LHCN-M2 (cell line): Measurements from ENCODE around the gene C2orf72. TPM values are rescaled to one million over a fixed set of nuclear protein-coding genes. Genes with fewer than 3 reads are reported as not detected.
"Not testable (repeated sequence)": the region's sequence is repeated elsewhere in the genome, so short reads cannot be mapped to it uniquely, and the experiment has no call there.

ENCODE experiments used
- DNase-seq: peaks from one replicate; pipeline ENCODE4 v3.0.0-alpha.2; 2012; ENCODE audit warnings: low read depth
- total RNA-seq: library from RNA; depleted of rRNA; stranded (reverse); fragments of >200 nt; gene quantifications from 2 replicates; pipeline ENCODE4 v1.2.3, GENCODE V29; 2014

C2orf72 gene
- total RNA-seq, 1 experiment from 2014 or later, result 0.06 TPM

DNA sequence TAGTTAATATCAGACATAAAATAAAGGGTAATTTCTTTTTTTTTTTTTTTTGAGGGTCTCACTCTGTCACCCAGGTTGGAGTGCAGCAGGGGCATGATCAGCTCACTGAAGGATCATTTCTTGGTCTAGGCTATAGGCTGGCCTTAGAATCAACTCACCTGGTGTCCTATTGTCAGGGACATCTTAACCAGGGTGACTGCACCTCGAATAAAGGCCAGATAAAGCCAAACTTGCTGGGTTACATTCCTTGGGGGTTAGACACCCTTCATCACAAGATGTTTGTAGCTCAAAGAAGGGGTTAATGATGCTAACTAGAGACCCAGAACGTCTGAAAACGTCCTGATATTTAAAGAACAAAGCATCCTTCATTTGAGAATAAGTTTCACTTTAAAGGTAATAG is 23.5 kb upstream of the C2orf72 start:
- DNase-seq, result no peak

GRCh38 chr2:231015478-231015877 is 21.8 kb upstream of the C2orf72 start:
- DNase-seq, result no peak

- no peak for DNase-seq
Observed at GRCh38 chr2:231015926-231016325, 21.4 kb upstream of the C2orf72 start.

- peak; percentile 32 for DNase-seq
Observed at GRCh38 chr2:231016566-231017230, 20.6 kb upstream of the C2orf72 start.

GRCh38 chr2:231017231-231017598 is 20.1 kb upstream of the C2orf72 start:
- DNase-seq, result peak; percentile 32

- no peak for DNase-seq
Observed at GRCh38 chr2:231018184-231018583, 19.1 kb upstream of the C2orf72 start.

- DNase-seq, result not testable (repeated sequence)
Observed at GRCh38 chr2:231025059-231025458, 12.3 kb upstream of the C2orf72 start.

DNA sequence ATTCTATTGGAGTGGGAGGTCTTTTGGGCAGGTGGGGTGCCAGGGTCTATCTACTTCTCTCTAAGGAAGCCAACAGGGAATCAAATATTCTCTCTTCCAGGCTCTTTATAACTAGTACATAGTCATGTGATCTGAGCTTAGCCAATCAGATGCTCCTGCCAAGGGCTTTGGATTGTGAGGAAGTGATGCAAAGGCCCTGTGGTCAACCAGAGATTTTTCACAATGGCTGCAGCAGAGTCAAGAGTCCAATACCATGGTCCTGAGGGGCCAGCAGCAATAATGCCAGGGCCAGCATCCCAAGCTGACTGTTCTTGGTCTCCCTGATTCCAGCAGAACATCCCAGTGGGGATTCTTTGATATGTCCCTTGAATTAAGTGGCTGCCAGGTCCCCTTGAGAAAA is 8.4 kb upstream of the C2orf72 start:
- DNase-seq, result no peak

GRCh38 chr2:231029563-231029962 is 7.8 kb upstream of the C2orf72 start:
- DNase-seq, result no peak

DNA sequence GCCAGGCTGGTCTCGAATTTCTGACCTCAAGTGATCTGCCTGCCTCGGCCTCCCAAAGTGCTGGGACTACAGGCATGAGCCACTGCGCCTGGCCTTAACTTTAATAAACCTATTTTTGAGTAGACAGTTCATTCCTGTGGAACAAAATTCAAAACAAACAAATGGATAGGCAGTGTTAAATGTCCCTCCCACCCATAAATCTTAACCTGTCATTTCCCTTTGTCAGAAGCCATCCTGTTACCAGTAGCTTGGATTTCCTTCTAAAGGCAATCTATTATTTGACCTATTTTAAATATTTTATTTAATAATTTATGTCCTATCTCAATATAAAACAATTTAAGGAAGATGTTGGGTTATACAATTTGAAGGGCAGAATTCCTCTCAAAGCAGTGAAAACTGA is 6.6 kb upstream of the C2orf72 start:
- no peak for DNase-seq

DNA sequence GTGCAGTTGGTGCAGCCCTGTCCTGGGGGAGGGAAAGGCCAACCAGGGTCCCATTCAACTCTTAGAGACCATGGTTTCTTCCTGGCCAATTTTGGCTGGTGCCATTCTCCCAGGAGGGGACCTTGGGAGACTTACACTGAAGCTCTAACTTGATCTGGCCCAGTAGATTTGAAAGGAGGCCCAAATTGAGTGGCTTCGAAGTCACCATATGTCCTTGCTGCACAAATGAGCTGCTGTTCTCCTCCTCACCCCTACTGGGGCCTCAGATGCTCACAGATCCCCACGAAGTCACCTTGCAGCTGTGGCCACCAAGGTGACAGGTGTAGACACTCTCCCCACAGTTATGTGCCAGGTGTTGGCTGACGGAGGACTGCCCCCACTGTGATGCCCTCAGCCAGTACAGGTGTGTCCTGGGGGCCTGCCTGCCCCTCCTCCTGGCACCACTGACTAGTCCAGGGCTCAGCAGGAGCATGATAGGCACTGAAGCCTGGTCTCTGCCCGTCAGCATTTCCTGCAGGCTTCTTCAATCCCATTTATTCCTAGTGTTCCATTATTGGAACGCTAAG is 4.7 kb upstream of the C2orf72 start:
- DNase-seq, result no peak

- DNase-seq, result no peak
Observed at GRCh38 chr2:231033147-231034132, 3.9 kb upstream of the C2orf72 start.

- DNase-seq, result no peak
Observed at GRCh38 chr2:231034291-231034882, 2.9 kb upstream of the C2orf72 start.

DNA sequence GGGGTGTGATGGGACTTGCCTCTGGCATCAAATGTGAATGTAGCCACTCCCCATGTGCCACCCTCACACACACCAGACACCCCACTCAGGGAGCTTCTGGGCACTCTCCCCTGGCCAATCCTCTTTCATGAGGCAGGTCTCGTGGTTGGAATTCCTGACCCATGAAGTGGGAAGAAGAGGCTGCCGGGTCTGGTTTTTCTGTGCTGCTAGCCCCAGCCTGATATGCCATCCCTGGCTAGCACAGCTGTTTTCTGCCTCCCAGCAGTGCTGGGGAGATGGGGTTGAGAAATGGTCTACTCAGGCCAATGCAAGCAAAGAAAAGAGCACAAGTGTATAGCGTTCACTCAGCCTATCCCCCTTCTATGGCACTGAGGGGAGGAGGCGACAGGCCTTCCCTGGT is 1.2 kb upstream of the C2orf72 start:
- no peak for DNase-seq

DNA sequence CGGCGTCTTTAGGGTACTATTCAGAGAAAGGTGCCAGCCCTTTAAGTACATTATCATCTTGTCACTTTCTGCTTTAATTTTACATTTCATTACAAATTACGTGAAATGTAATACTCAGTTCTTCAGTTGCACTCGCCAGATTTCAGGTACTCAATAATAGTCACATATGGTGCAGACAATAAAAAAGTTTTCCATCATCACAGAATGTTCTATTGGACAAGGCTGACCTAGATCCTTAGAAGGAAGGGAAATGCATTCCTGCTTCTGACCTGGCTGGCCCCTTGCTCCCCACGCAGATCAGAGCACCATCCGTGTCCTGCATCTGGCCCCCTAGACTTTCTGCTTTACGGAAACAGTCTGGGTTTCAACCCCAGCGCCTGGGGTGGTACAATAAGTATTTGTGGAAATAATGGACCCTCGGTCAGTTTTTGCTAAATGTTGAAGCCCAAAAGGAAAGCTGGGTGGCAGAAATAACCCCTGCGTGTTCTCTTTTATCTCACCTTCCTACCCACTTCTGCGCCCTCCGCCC is 681 bp upstream of the C2orf72 start:
- no peak for DNase-seq

- no peak for DNase-seq
Observed at GRCh38 chr2:231037731-231038482, 584 bp downstream of the C2orf72 start.

- DNase-seq, result no peak
Observed at GRCh38 chr2:231038483-231039293, 1.4 kb downstream of the C2orf72 start.

DNA sequence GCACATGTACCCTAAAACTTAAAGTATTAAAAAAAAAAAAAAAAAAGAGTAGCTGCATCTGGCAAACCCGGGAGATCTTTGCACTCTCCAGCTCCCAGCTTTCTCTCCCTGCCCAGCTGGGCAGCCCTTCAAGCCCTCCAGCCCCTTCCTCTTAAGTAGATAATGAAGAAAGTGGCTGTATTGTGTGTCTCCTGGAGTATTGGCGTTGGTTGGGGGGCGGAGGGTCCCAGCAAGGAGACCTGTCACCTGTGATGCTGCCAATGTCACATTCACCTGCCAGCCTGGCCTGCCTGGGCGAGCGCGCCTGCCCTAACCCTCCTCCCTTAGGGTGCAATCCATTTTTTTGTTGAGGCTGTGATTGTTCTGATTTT is 2.0 kb downstream of the C2orf72 start:
- no peak for DNase-seq

- DNase-seq, result no peak
Observed at GRCh38 chr2:231039821-231040364, 2.6 kb downstream of the C2orf72 start.
